CD4-positive, alpha-beta T cell treated with Interleukin-4 for 4 hours (primary cell): ENCODE data around the gene MPP2.
"Not testable (repeated sequence)": the region's sequence is repeated elsewhere in the genome, so short reads cannot be mapped to it uniquely, and the experiment has no call there.

Experiments used
- DNase-seq: peaks from one replicate; pipeline ENCODE4 v3.0.0-alpha.2; 2020

Gene MPP2

DNA sequence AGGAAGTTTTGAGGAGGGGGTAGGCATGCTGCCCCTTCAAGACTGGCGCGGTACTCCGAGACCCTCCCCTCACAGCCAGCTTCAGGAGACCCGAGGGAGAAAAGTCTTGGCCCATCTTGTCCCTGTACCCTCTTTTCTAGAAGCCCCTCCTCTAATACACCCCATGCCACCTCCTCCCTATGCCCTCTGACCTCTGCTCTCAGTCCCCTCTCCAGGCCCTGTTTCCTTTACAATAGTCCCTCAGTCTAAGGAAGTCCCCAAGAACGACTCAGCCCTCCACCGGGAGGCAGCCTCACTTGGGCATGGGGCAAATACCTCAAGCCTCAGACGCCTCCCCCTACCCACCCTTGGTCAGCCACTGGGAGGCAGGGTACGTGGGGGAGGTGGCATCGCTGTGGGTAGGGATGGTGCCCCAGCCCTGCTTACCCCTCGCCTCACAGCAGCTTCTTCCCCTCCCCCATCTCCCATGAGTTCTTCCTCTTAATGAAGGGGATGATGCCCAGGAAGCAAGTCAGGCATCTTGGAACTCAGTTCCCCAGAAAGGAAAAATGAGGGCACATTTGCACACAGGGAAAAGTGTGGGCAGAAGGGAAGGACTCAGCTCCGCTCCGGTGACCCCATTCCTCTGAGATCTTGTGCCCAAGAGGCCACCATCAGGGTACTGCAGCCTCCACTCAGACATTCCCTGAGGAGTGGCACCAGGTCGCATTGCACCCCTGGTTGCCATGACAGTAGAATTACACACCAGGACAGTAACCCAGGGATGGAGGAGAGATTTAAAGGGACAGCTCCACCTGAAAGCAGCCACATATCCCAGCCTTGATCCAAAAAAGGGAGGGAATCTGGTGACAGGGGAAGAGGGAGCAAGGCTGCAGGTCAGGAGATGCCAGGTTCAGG, 6.2 kb downstream of the MPP2 start:
- DNase-seq = no peak

DNA sequence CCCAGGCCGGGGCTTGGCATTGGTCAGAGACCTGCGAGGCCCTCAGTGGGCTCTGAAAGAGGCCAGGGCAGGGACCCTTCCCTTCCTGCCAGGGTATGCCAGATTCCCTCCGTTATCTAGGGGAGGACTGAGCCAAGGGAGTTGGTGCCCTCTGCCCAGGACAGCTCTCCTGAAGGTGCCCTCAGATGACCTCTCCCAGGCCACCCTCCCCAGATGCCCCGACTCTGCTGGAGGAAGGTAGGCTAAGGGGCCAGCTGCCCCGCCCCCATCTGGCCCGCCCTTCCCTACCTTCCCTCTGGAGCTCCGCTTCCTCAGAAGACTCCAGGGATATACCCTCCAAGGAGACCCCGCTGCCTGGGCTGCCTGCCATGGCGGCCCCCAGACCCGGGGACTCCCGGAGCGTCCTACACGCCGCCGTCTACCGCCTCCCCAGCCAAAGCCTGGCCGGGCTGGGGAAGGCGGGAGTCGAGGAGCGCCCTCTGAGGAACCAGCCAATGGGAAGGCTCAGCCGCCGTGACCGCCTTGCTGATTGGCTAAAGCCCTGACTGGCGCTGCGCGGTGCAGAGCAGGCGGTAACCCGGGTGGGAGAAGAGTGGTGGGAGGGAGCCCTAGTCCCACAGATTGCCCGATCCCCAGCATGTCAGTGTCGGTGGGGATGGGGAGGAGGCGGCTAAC, 7.0 kb downstream of the MPP2 start:
- DNase-seq = peak; percentile 68

DNA sequence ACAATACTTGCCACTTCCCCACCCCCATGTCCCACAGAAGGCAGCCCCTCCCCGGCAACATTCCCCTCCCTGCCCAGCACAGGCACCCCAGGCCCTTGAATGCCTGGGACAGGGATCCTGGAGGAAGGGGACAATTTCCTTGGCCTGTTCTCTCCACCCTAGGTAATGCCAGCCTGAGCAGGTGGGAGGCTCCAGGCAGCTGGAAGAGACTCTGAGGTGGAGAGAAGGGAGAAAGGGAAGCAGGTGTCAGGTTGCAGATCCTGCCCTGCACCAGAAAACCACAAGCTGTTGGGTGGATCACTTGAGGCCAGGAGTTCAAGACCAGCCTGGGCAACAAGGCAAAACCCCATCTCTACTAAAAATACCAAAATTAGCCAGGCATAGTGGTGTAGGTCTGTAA, 8.9 kb downstream of the MPP2 start:
- DNase-seq = no peak

DNA sequence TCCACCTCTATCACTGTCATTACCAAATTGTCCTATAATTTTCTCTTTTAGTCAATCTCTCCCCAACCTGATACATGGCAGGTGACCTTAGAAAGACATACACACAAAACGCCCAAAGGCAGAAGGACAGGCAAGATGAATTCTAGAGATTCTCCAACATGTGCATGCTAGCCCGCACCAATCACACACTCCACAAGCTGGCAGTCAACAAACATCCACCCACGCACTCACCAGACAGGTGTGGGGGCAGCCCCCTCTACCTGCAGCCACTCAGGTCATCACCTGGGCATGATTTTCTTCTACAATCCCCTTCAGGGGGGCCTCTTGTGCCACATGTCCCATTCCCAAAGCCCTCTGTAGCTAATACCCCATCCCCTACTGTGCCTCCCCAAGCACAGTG, 9.5 kb downstream of the MPP2 start:
- no peak for DNase-seq

DNA sequence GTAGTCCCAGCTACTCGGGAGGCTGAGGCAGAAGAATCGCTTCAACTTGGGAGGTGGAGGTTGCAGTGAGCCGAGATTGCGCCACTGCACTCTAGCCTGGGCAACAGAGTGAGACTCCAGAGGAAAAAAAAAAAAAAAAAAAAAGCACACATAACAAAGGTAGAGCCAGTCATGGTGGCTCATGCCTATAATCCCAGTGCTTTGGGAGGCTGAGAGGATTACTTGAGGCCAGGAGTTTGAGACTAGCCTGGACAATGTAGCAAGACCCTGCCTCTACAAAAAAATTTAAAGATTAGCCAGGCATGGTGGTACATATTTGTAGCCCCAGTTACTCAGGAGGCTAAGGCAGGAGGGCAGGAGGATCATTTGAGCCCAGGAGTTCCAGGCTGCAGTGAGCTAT, 12.8 kb downstream of the MPP2 start:
- DNase-seq = not testable (repeated sequence)

DNA sequence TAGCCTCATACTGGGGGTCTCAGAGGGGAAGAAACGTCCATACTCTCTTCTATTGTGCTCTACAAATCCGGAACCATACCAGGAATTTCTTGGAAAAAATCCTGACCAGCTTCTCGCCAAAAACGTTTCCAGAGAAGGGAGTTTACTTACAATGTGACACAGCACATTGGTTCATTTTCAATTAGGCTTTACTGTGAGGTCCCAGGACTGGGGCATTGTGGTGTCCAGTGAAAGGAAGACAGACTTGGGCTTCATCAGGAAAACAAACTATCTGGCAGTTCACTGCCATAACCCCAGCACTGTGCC, 14.7 kb downstream of the MPP2 start:
- no peak for DNase-seq

DNA sequence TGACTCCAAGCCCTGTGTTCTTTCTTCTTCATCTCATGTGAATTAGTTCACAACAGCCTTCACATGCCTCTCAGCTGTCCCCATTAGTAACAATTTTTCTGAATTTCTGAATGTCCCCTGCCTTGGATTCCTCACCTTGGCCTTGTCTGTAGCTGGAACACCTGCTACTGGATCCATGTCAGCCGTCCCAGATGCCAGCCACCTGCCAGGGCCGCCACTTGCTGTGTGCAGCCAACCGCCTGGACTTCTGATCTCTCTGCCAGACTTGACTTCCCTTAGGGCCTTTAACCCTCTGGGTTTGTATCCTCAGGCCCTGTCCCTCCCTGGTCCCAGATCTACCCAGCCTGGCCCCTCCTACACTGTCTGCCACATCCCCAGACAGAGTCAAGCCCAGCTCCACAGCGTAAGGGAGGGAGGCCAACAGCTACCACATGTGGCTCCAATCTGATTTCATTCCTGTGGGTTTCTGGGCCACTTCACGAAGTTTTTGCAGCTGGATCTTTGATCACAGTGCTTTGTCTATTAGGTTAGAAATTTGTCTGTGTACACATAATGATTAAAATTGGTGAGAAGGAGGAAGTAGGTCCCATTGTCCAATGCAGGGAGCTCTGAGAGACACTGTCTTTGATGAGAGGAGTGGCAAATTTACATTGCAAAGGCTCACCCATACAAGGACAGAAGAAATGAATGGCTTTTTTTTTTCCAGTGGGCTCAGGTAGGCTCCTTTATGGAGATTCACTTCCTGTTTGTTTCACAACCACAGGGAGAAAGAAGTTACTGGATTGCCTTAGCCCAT, 15.3 kb downstream of the MPP2 start:
- DNase-seq = no peak

DNA sequence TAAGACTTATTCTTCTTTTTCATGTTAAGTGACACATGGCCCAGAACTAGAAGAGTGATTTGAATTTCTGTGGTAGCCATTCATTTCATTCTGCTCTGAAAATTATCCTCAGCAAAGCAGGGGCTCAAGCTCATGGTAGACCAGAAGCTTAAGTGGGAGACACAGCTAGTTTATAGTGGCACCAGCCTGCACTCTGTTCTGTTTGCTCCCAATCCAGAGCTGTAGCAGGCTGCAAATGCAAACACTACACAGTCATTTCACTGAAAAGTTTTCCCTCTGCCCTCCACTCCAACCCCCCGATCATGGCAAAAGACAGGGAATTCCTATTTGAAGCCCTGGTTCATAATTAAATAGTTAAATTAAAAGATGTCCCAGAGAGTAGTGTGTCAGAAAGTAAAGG, 17.1 kb downstream of the MPP2 start:
- no peak for DNase-seq

DNA sequence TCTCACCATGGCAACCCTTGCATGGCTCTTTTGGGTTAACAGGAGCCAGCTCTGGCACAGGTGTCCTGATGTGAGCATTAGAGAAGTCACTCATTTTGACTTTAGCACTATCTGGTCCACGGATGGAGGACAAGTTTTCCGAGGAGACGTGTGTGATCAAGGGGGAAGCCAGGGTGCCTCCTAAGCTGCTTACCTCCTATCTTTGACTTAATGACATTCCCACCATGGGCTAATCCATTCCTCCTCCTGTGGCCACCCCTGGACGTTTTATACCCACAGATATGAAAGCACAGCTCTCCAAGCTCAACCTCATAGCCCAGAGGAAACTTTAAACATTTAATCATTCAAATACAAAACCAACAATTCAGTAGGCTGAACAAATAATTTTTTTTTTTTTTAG, 18.8 kb downstream of the MPP2 start:
- DNase-seq = no peak

DNA sequence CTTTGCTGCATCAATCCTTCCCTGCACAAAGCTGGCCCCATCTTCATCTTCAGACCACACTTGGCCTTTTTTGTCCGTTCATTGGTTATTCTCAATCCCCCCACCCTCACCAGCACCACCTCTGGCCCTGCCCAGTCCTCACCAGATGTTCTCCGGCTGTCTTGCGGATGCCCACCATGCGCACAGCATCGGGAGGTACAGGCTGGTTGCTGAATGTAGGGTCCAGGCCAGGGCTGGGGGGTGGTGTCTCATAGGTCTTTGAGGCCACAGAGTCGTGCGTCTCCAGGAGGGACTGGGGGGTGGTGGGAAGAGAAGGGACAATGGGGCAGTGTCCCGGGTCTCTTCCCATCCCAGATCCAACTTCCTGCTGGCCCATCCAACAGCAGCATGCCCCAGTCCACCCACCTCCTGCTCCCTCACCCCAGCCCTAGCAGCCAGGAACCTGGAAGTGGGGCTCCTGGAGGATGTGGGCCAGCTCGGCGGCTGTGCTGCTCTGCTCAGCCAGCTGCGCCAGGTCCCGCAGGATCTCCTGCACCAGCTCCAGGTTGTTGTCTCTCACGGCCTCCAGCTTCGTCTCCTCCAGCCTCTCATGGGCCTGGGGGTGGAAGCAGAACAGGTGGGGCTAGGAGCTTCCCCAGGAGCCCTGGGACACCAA, 24.4 kb downstream of the MPP2 start:
- DNase-seq = no peak

DNA sequence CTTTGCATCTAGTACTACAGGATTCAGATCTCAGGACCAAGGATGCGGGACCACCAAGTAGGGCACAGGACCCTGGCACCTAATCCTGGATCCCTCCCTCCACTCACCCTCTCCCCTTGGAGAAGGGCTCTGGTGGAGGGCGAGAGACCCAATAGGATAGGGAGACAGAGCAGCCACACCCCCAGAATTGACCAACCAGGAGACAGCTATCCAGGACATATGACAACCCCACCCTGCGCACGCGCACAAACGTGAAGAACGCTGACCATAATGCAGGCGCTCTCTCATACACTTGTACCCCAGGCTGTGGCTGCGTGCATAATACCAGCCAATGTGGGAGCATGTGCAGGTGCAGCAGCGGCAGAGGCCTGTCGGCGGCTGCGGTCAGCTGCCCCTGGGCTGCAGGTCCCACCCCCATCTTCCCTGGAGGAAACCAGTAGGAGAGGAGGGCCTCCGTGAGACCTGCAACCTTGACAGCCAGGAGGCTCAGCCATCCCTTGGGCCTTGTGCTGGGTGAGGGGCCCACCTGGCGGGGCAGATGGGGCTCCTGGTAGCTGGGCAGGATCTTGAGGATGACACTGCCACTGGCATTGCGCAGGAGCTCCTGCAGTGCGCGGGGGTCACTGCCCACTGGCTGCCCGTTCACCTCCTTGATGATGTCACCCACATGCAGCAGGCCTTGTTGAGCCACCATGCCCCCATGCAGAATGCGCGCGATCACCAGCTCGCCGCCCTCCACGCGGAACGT, 25.4 kb downstream of the MPP2 start:
- no peak for DNase-seq

DNA sequence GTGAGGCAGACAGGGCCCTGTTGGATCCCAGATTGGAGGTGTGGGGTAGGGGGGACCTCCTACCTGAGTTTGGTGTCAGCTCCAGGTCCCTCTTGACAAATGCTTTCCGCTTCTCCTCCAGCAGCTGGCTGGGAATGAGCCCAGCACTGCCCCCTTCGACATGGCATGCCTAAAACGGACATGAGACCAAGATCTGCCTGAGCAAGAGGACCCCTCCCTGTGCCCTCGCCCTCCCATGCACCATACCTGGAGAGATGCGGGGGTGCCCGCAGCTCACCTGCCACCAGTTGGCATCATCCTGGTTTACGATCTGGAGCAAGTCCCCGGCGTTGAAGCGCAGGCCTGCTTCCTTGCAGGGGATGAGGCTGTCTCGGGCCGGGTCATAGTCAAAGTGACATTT, 26.2 kb downstream of the MPP2 start:
- no peak for DNase-seq

DNA sequence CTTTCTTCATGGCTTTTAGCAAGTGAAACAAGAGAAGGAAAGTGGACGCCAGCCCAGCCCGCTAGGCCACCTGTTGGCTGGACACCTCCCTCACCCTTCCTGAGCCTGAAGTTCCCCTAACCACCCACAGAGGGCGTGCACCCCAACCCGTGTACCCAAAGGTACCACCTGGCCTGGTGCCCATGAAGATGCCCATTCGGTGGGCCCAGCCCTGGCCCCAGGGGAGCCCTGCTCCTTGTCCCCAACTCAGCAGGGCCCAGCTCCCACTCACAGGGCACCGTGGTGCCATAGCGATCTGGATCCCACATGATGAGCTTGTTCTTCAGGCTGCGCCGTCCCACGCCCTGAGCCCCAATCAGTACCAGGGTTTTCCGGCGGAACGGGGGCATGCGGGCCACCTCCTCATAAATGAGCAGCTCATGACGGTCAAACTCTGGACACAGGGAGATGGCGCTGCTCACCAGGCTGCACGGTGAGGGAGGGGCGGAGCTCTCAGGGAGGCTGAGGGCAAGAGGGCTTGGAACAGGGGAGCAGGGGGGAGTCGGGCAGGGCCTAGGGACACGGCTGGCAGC, 26.8 kb downstream of the MPP2 start:
- DNase-seq = peak; percentile 22

DNA sequence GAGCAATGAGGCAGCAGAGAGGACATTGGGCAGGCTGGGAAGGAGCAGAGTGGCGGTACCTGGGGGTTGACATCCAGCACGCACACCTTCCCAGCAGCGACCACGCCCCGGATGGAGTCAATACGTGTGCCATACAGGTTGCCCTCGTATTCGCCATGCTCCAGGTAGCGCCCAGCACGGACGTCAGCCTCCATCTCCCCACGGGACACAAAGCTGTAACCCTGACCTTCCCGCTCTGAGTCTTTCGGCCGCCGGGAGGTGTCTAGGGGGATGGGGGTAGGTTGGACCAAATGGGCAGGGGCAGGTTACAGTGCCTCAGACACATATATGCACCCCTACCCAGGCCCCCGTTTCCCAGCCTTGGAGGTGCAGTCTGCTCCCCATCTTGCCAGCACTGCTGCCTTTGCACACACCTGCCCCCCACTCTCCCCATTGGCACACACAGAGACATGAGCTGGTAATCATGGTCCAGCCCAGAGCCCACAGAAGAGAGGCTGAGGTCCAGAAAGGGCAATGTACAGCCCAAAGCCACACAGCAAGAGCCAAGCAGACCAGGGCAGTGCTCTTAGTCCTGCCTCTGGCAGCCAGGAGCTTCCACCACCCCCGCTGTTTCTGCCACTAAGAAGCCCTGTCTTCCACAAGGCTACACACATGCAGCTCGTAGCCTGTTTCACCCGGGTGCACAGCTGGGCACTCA, 27.5 kb downstream of the MPP2 start:
- DNase-seq = no peak

DNA sequence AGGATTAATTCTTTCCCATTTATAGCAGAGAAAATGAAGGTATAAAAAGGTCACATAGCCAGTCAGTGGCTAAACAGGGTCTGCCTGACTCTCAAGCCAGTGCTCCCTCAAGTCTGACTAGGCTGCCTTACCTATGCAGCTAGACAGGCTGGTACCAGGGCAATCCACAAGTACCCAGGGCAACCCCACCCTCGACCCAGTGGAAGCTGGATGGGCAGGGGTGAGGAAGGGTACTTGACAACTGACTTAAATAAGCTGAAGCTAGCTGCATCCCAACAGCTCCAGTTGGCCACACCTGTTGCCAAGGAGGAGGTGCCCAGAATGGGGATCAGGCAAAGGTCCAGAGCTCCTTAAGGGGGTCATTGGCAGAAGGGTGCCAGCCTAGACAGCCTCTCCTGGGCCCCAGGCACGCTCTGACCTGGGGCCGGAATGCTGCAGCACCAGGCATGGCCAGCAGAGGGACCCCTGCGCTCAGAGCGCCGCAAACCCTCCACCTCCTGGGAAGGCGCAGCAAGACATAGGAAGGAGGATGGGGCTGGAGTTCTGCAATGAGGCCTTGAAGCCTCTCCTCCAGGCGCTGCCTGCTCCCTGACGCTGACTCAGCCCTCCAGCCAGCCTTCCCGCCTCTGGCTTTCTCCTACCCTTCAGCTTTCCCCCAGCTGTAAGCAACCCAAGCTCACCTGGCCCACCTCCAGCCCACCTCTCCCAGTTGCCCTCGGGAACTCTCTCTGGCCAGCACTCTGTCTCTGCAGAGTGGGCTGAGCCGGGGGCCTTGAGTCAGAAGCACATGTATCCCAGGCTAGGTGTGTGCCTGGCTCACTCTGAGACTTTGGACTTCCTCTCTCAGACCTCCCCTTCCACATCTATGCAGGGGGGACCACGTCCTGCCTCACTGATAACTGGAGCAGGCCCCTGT, 28.8 kb downstream of the MPP2 start:
- DNase-seq = peak; percentile 45

DNA sequence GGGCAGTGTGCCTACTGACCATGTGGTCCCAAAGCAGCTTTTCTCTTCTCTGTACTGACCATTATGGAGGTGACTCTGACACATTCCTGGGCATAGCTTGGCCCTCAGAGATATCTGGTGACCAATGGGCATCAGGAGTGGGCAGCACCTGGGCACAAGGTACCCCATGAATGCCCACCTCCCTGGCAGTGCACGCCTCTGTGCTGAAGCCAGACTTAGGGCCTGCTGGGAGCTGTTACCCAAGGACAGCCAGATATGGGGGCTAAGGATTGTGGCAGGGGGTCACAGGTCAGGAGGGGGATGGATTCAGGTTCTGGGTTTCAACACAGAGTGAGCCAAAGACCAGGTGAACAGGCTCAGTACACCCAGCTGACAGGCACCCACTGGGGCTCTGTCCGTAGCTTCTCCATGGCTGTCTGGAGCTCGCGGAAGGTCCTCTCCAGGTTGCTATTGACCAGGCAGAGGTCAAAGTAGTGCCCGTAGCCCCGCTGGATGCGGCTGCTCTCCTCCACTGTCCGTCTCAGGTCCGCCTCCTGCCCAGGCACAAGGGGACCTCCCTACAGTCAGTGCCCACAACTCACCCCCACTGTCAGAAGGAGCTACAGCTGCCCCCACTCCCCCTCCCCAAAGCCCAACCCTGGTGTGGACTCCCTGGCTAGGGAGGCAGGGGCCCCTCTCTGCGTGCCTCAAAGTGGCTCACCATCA, 29.7 kb downstream of the MPP2 start:
- DNase-seq = no peak

DNA sequence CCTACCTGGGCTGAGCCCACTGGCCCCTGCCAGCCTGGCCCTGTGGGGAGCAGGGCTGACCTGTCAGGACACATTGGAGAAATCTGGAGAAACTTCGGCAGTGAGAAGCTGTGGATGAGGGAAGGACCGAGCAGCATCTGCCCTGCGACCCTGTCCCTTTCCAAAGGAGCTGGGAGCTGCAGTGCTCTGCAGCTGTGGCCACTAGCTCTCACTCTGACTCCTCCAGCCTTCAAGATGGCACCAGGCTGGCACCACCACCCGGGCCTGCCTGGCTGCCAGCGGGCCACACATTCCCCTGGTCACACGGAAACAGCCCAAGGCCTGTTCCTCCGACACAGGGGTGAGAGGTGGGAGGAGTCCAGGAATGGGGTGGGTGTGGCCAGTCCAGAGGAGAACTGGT, 30.3 kb downstream of the MPP2 start:
- DNase-seq = no peak

DNA sequence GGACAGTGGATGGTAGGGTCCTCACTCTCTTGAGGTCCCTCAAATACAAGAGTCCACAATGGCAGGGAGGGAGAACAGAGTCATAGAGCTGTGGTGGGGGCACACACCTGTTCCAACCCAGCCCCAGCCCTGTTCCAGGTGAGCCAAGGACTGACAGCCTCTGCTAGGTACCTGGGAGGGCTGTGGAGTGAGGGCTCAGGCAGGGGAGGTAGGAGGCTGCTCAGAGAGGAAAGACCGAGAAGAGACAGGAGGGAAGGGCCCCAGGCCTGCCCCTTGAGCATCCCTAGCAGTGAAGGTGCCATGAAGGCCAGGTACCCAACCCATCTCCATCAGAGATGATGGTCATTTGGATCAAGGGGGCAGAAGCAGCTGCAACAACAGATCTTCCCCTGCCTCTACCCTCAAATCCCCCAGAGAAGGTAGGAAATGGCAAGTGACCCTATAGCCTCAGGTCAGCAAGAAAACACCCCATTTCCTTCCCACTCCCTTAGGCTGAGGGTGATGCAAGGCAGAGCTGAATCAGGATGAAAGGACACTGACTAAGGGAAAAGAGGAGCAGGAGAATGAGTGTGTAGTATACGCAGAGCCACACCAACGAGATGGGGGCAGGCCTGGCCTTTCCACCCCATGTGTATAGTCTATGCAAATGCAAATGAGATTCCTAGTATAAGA, 31.7 kb downstream of the MPP2 start:
- no peak for DNase-seq

DNA sequence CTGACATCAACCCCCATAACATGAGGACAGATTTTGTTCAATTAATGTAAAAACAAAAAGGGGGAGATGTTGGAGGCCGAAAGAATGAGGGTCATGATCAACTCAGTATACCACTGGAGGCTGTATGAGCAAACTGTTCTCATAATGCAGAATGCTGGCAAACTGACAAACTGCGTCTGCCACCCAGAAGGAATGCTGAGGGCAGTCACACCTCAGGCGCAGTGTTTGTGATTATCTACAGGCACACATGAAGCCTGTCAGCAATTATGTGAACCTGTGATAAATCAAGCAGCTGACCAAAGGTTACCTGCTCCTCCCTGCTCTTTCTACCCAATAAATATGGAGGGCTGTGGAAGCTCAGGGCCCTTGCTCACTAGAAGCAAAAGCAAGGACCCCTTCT, 33.0 kb downstream of the MPP2 start:
- DNase-seq = no peak
